ENCODE measurements around the gene PER1.

The PER1 gene

DNA sequence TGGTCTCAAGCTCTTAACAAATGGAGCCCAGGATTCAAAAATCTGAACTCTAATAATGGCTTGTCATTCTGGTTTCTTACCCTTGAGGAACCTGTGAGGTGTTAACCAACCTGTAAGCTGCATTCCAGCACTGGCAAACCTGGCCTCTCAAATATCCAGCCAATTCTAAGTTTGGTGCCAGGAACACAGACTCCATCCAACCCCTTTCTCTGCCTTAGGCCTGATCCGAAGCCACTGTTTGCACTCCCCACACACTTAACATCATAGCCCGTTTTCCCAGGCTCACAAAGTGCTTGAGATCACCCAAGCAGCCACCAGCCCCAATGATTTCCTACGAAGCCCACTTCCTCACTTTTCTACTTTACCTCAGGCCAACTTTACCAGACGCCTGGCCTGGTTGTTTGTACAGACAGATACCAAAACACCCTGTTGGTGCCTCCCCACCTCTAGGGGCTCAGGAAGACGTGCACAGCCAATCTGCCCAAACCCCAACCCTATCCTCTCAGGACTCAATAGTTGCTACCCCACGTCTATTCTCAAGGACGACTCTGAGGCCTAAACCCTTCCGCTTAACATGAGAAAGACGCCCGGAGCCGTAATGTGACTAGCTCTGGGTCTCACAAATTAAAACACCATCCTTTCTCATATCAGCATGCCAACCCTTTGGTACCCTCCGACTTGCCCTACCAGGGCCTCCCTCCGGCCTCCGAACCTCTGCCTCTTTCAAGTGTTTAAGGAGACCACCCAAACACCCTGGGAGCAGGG, 3.2 kb upstream of the PER1 start:
- 50% methylated on average over 14 of the region's 14 CpGs for WGBS
- H2AK5ac ChIP-seq (ENCODE audit: low read length, severe bottlenecking): peak overlapping the region; percentile 12

DNA sequence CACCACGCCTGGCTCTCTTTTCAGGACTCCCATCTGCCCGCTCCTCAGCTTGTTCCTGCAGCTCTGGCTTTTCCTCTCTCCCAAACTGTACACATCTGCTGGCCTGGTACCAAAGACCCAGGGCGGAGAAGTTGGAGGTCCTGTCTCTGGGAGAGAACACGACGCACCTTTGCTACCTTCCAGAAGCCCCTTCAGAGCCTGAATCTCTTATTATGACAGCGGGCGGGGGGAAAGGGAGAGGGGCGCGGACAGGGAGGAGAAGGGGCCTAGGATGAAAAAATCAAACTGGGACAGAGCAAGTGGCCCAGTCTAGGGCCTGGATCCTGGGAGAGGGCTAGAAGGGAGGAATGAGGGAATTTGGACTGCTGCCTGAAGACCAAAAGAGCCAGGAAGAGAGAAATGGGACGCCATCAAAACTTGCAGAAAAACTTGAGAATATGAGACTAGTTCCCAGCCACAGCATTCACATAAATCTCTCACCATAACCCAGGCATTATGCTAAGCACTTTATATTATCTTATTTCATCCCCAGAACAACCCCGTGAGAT, 2.5 kb upstream of the PER1 start:
- H2BK15ac ChIP-seq (ENCODE audit: low read depth, poor library complexity, severe bottlenecking): peak overlapping the region; percentile 73
- H3K14ac ChIP-seq (ENCODE audit: low read length in 2 of 2): no peak overlapping the region
- no peaks in the 10 kb centered on the region for H3K9me3 ChIP-seq (ENCODE audit: control insufficient read depth, low read length)
- H3K4me1 ChIP-seq (ENCODE audit: control insufficient read depth, insufficient read depth, low read depth, low read length): peaks cover 44% of the 10 kb centered on the region
- H3K9ac ChIP-seq (ENCODE audit: low read length): peak overlapping the region; percentile 98
- H2BK120ac ChIP-seq (ENCODE audit: low read depth, low read length): peak overlapping the region; percentile 65
- peak overlapping the region; percentile 80 for H3K4me2 ChIP-seq (ENCODE audit: low read length, poor library complexity, severe bottlenecking)
- H4K91ac ChIP-seq (ENCODE audit: low read length): peak overlapping the region; percentile 64
- H2AK5ac ChIP-seq (ENCODE audit: low read length, severe bottlenecking): peak overlapping the region; percentile 74
- H3K79me1 ChIP-seq (replicated peaks; ENCODE audit: low read length, poor library complexity, severe bottlenecking): peaks cover 29% of the 10 kb centered on the region
- no peak overlapping the region for H3K23ac ChIP-seq (ENCODE audit: low read length in 2 of 2)
- H3K18ac ChIP-seq (ENCODE audit: low read depth in 1 of 2, low read length in 2 of 2): peak overlapping the region; percentile 77 to 92
- WGBS: 60% methylated on average over 8 of the region's 11 CpGs
- H4K8ac ChIP-seq (ENCODE audit: low read length): peak overlapping the region; percentile 74
- peak overlapping the region; percentile 17 to 71 for H2BK12ac ChIP-seq (ENCODE audit: low read length in 2 of 2)
- no peaks in the 10 kb centered on the region for H3K27me3 ChIP-seq (ENCODE audit: control insufficient read depth in 1 of 2, insufficient read depth in 1 of 2, low read length in 2 of 2)
- H2BK5ac ChIP-seq (ENCODE audit: low read depth, low read length, poor library complexity, severe bottlenecking): peak overlapping the region; percentile 54
- H3K27ac ChIP-seq (ENCODE audit: low read length, poor library complexity, severe bottlenecking): peak overlapping the region; percentile 89
- H3K4ac ChIP-seq (ENCODE audit: low read depth in 1 of 2, low read length in 2 of 2): peak overlapping the region; percentile 13 to 20
- DNase-seq: no peak
- peaks cover 10 to 23% of the 10 kb centered on the region in 2 experiments for H3K36me3 ChIP-seq (ENCODE audit: control insufficient read depth in 1 of 2, insufficient read depth in 2 of 2, low read depth in 1 of 2, low read length in 2 of 2)
- H2AFZ ChIP-seq (ENCODE audit: low read depth, low read length): no peak overlapping the region
- peak overlapping the region in 1 of 2 experiments; percentile 92 for H3K4me3 ChIP-seq (ENCODE audit: insufficient read depth in 1 of 2, low read depth in 1 of 2, low read length in 2 of 2)

More for the DNA sequence above, 3.2 kb upstream of the PER1 start:
- peak overlapping the region; percentile 15 to 86 for H2BK12ac ChIP-seq (ENCODE audit: low read length in 2 of 2)
- H3K23ac ChIP-seq (ENCODE audit: low read length in 2 of 2): no peak overlapping the region
- H3K4me2 ChIP-seq (ENCODE audit: low read length, poor library complexity, severe bottlenecking): peak overlapping the region; percentile 91
- no peaks in the 10 kb centered on the region for H3K27me3 ChIP-seq (ENCODE audit: control insufficient read depth in 1 of 2, insufficient read depth in 1 of 2, low read length in 2 of 2)
- H3K4me1 ChIP-seq (ENCODE audit: control insufficient read depth, insufficient read depth, low read depth, low read length): peaks cover 40% of the 10 kb centered on the region
- peak overlapping the region; percentile 83 for H2BK120ac ChIP-seq (ENCODE audit: low read depth, low read length)
- H3K79me1 ChIP-seq (replicated peaks; ENCODE audit: low read length, poor library complexity, severe bottlenecking): peaks cover 25% of the 10 kb centered on the region
- no peak overlapping the region for H3K14ac ChIP-seq (ENCODE audit: low read length in 2 of 2)
- peak overlapping the region; percentile 76 for H4K91ac ChIP-seq (ENCODE audit: low read length)
- peak overlapping the region; percentile 63 to 92 for H3K4me3 ChIP-seq (ENCODE audit: insufficient read depth in 1 of 2, low read depth in 1 of 2, low read length in 2 of 2)
- H2AFZ ChIP-seq (ENCODE audit: low read depth, low read length): no peak overlapping the region
- H3K9me3 ChIP-seq (ENCODE audit: control insufficient read depth, low read length): no peaks in the 10 kb centered on the region
- H3K4ac ChIP-seq (ENCODE audit: low read depth in 1 of 2, low read length in 2 of 2): peak overlapping the region; percentile 78 to 85
- H3K18ac ChIP-seq (ENCODE audit: low read depth in 1 of 2, low read length in 2 of 2): peak overlapping the region; percentile 37 to 92
- H3K27ac ChIP-seq (ENCODE audit: low read length, poor library complexity, severe bottlenecking): peak overlapping the region; percentile 55
- no peak for DNase-seq
- H3K9ac ChIP-seq (ENCODE audit: low read length): peak overlapping the region; percentile 98
- H2BK15ac ChIP-seq (ENCODE audit: low read depth, poor library complexity, severe bottlenecking): peak overlapping the region; percentile 98
- peaks cover 10 to 19% of the 10 kb centered on the region in 2 experiments for H3K36me3 ChIP-seq (ENCODE audit: control insufficient read depth in 1 of 2, insufficient read depth in 2 of 2, low read depth in 1 of 2, low read length in 2 of 2)
- H4K8ac ChIP-seq (ENCODE audit: low read length): peak overlapping the region; percentile 69
- no peak overlapping the region for H2BK5ac ChIP-seq (ENCODE audit: low read depth, low read length, poor library complexity, severe bottlenecking)

DNA sequence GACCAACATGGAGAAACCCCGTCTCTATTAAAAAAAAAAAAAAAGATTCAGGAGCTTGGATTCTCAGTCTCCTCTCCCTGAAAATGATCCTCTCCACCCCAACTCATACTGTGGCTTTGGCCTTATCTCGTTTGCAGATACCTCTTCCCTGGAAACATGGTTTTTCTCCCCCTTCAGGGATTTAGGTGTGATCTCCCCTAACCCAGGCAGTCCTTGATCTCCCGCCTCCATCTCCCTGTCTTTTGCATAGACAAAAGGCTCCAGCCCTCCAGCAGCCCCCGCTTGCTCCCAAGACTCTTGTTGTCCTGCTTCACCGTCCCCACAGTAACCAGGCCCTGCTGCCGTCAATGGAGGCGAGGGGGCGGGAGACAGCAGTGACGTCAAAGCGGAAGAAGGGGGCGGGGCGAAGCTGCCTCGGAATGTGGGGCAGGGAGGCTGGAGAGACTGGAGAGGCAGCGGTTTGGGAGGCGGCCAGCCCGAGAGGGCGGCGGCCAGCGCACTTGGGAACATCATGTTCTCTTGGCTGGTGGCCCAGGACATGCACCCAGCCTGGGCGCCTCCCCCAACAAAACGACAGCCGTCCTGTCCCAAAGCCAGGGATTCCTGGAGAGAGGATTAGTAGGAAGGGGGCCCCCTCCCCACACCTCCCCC, 1.9 kb upstream of the PER1 start:
- H3K36me3 ChIP-seq (ENCODE audit: control insufficient read depth in 1 of 2, insufficient read depth in 2 of 2, low read depth in 1 of 2, low read length in 2 of 2): peaks cover 12 to 24% of the 10 kb centered on the region in 2 experiments
- peak overlapping the region; percentile 61 to 71 for H2BK12ac ChIP-seq (ENCODE audit: low read length in 2 of 2)
- H3K18ac ChIP-seq (ENCODE audit: low read depth in 1 of 2, low read length in 2 of 2): peak overlapping the region; percentile 77 to 92
- peak overlapping the region in 1 of 2 experiments; percentile 92 for H3K4me3 ChIP-seq (ENCODE audit: insufficient read depth in 1 of 2, low read depth in 1 of 2, low read length in 2 of 2)
- no peak overlapping the region for H3K23ac ChIP-seq (ENCODE audit: low read length in 2 of 2)
- peak overlapping the region; percentile 98 for H3K9ac ChIP-seq (ENCODE audit: low read length)
- H3K4ac ChIP-seq (ENCODE audit: low read depth in 1 of 2, low read length in 2 of 2): peak overlapping the region in 1 of 2 experiments; percentile 21
- H2BK15ac ChIP-seq (ENCODE audit: low read depth, poor library complexity, severe bottlenecking): peak overlapping the region; percentile 73
- H4K8ac ChIP-seq (ENCODE audit: low read length): peak overlapping the region; percentile 74
- H3K9me3 ChIP-seq (ENCODE audit: control insufficient read depth, low read length): no peaks in the 10 kb centered on the region
- H3K14ac ChIP-seq (ENCODE audit: low read length in 2 of 2): no peak overlapping the region
- H3K4me2 ChIP-seq (ENCODE audit: low read length, poor library complexity, severe bottlenecking): peak overlapping the region; percentile 80
- peak overlapping the region; percentile 65 for H2BK120ac ChIP-seq (ENCODE audit: low read depth, low read length)
- H2AFZ ChIP-seq (ENCODE audit: low read depth, low read length): no peak overlapping the region
- H3K27ac ChIP-seq (ENCODE audit: low read length, poor library complexity, severe bottlenecking): peak overlapping the region; percentile 89
- peak overlapping the region; percentile 10 for H2AK5ac ChIP-seq (ENCODE audit: low read length, severe bottlenecking)
- H2BK5ac ChIP-seq (ENCODE audit: low read depth, low read length, poor library complexity, severe bottlenecking): peak overlapping the region; percentile 78
- 2% methylated on average over 19 of the region's 22 CpGs for WGBS
- DNase-seq: peak; percentile 99
- H4K91ac ChIP-seq (ENCODE audit: low read length): no peak overlapping the region
- no peaks in the 10 kb centered on the region for H3K27me3 ChIP-seq (ENCODE audit: control insufficient read depth in 1 of 2, insufficient read depth in 1 of 2, low read length in 2 of 2)
- peaks cover 30% of the 10 kb centered on the region for H3K79me1 ChIP-seq (replicated peaks; ENCODE audit: low read length, poor library complexity, severe bottlenecking)
- H3K4me1 ChIP-seq (ENCODE audit: control insufficient read depth, insufficient read depth, low read depth, low read length): peaks cover 44% of the 10 kb centered on the region

DNA sequence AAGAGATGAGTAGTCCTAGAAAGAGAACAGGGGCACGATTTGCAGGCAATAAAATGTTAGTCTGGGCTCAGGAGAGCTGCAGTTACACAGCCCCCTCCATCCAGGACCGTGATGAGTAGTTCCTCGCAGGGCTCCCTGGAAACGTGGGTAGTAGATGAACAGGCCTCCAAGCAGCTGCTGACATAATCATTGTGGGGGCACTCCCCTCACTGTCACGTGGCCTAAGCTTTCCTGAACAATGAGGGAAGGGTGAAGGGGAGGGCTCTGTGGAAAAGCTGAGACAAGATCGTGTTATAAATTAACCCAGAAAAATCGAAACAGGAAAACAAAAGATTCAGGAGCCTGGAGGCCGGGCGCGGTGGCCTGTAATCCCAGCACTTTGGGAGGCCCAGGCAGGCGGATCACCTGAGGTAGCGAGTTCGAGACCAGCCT, 1.3 kb upstream of the PER1 start:
- Histone ChIP-seq H2BK5ac (ENCODE audit: low read depth, low read length, poor library complexity, severe bottlenecking) (no peak overlapping the region), H3K18ac (ENCODE audit: low read depth in 1 of 2, low read length in 2 of 2) (peak overlapping the region in 1 of 2 experiments; percentile 40), H4K8ac (ENCODE audit: low read length) (no peak overlapping the region), H3K9me3 (ENCODE audit: control insufficient read depth, low read length) (no peaks in the 10 kb centered on the region), H3K4me1 (ENCODE audit: control insufficient read depth, insufficient read depth, low read depth, low read length) (peaks cover 44% of the 10 kb centered on the region), H3K14ac (ENCODE audit: low read length in 2 of 2) (no peak overlapping the region), H3K27ac (ENCODE audit: low read length, poor library complexity, severe bottlenecking) (peak overlapping the region; percentile 89), H3K36me3 (ENCODE audit: control insufficient read depth in 1 of 2, insufficient read depth in 2 of 2, low read depth in 1 of 2, low read length in 2 of 2) (peaks cover 16 to 27% of the 10 kb centered on the region in 2 experiments), H3K23ac (ENCODE audit: low read length in 2 of 2) (no peak overlapping the region), H2BK15ac (ENCODE audit: low read depth, poor library complexity, severe bottlenecking) (peak overlapping the region; percentile 2), H3K9ac (ENCODE audit: low read length) (peak overlapping the region; percentile 98), H3K4me3 (ENCODE audit: insufficient read depth in 1 of 2, low read depth in 1 of 2, low read length in 2 of 2) (peak overlapping the region in 1 of 2 experiments; percentile 86), H2BK120ac (ENCODE audit: low read depth, low read length) (peak overlapping the region; percentile 22), H2AK5ac (ENCODE audit: low read length, severe bottlenecking) (no peak overlapping the region), H3K79me1 (replicated peaks; ENCODE audit: low read length, poor library complexity, severe bottlenecking) (peaks cover 31% of the 10 kb centered on the region), H3K4me2 (ENCODE audit: low read length, poor library complexity, severe bottlenecking) (no peak overlapping the region), H2BK12ac (ENCODE audit: low read length in 2 of 2) (no peak overlapping the region), H3K4ac (ENCODE audit: low read depth in 1 of 2, low read length in 2 of 2) (peak overlapping the region in 1 of 2 experiments; percentile 71), H3K27me3 (ENCODE audit: control insufficient read depth in 1 of 2, insufficient read depth in 1 of 2, low read length in 2 of 2) (no peaks in the 10 kb centered on the region), H4K91ac (ENCODE audit: low read length) (no peak overlapping the region), H2AFZ (ENCODE audit: low read depth, low read length) (no peak overlapping the region)
- WGBS: 33% methylated on average over 13 of the region's 13 CpGs
- DNase-seq: peak; percentile 98
